HG03378 (cell line): ENCODE measurements around the gene SPTBN5.

ENCODE experiments used
- ATAC-seq: cut with Tn5 transposase; IDR thresholded peaks from one replicate; pipeline ENCODE4 v1.9.1; 2021; ENCODE audit warnings: mild to moderate bottlenecking, moderate library complexity; ENCODE audit not compliant: unreplicated experiment

The SPTBN5 gene

DNA sequence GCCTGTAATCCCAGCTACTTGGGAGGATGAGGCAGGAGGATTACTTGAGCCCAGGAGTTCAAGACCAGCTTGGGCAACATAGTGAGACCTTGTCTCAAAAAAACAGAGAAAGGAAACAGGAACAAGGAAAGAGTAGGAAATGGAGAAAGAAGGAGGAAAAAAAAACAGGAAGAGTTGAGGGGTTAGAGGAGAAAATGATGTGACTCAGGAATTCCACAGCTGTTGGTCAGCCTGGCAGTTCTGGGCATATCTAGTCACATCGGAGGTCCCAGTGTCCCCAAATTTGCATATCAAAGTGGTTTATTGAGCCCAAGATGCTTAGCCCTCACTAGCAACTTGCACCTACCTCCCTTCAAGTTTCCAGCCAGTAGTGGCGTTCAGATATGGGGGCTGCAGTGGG lies 84.7 kb downstream of the SPTBN5 start:
- no peak for ATAC-seq

GRCh38 chr15:41806291-41807181 lies 87.3 kb downstream of the SPTBN5 start:
- no peak for ATAC-seq

- ATAC-seq = no peak
Measured at GRCh38 chr15:41805711-41806110, 88.1 kb downstream of the SPTBN5 start.

- ATAC-seq = no peak
Measured at GRCh38 chr15:41804916-41805666, 88.8 kb downstream of the SPTBN5 start.

GRCh38 chr15:41804361-41804760 lies 89.5 kb downstream of the SPTBN5 start:
- no peak for ATAC-seq

GRCh38 chr15:41801850-41802455 lies 91.9 kb downstream of the SPTBN5 start:
- no peak for ATAC-seq

GRCh38 chr15:41801185-41801584 lies 92.7 kb downstream of the SPTBN5 start:
- no peak for ATAC-seq

GRCh38 chr15:41799488-41799805 lies 94.4 kb downstream of the SPTBN5 start:
- no peak for ATAC-seq

DNA sequence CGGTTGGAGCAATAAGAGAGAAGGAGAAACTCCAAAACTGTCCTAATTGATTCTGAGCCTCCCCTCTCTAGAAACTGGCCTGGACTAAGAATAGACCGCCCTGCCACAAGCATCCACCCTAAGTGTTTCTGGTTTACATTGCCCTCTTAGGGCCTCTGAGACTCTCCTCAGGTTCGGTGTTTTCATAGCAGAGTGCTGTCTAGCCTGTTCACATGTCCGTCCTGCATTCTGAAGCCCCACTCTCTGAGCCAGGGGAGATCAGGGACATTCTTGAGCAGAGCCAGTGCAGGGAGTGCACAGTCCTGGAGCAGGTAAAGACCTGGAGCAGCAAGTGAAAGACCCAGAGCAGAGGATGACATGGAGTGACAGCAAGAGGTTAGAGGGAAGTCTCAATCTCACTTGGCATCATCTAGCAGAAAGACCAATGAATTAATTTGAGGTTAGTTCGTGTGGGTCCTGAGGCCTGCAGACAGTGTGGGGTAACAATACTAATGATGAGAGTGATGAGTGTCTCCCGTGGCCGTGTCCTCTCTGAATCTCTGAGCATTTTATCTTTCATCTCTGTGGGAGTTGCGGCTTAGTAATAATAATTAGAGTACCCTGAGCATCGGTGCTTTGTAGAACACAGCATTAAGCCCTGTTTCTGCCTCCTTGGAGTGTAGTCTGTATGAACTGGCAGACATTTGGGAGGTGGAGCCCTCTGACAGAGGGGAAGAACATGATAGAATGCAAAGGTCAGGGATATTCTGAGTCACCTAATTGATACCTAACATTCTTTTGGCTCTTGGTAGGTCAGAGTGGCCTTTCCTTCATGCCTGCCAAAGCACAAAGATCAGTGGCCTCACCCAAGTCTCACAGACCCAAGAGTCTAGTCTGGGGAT lies 95.0 kb downstream of the SPTBN5 start:
- ATAC-seq = no peak
